Putamen (tissue), 1 donor: ENCODE data around the gene RDM1.
"Not testable (repeated sequence)": the region's sequence is repeated elsewhere in the genome, so short reads cannot be mapped to it uniquely, and the experiment has no call there.

Experiments used
- DNase-seq: peaks from one replicate; pipeline ENCODE4 v3.0.0-alpha.2; 2016; ENCODE audit warnings: low spot score

Gene RDM1

GRCh38 chr17:35898283-35899070 lies 32.1 kb downstream of the RDM1 start:
- DNase-seq, result no peak

DNA sequence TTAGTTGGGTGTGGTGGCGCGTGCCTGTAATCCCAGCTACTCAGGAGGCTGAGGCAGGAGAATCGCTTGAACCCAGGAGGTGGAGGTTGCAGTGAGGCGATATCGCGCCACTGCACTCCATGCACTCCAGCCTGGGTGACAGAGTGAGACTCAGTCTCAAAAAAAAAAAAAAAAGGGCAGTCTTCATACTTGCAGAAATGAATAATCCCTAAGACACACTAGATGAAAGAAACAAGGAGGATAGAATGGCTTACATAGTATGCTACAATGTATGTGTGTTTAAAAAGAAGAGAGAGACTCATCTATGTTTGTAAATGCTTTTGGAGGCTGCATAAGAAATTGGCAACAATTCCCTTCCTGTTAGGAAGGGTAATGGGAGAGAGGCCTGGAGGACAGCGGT lies 32.8 kb downstream of the RDM1 start:
- DNase-seq, result not testable (repeated sequence)

DNA sequence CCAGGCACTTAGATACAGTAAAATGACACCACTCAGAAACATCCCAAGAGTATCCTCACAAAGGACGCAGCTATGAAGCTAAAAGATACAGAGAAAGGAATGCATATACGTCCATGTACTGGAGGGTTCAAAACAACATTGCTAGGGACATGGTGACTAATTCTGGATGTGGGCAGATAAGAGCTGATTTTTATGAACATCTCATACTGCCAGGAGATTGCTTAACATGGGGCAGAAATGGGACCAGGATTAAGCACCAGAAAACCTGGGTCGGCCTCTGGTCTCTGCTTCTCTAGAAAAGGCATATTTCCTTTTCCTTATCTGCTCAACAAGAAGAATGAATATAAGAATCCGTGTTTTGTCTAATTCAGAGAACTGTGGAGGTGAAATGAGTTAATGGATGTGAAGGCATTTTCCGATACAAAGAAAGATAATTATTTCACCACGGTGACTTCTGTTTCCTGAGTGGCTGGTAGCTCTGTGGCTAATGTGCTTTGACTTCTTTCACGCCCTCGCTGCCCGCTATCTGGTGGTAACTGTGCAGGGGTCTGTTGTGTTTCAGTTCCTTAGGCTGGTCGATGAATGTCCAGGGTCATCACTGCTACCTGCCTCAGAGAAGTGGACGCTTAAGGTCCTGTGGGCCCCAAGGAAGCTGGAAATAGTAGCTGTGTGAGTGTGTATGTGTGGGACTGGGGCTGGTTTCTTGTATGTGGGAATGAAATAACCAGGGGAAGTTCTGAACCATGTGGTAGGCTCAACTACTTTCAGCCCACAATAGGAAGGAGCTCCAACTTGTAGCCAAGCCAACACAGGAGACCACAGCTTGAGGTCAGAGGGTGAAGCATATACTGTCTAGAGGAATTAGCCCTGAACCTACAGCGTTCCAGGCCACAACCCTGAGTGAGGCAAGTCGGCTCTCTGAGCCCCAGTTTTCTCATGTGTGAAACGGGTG lies 34.7 kb downstream of the RDM1 start:
- no peak for DNase-seq

DNA sequence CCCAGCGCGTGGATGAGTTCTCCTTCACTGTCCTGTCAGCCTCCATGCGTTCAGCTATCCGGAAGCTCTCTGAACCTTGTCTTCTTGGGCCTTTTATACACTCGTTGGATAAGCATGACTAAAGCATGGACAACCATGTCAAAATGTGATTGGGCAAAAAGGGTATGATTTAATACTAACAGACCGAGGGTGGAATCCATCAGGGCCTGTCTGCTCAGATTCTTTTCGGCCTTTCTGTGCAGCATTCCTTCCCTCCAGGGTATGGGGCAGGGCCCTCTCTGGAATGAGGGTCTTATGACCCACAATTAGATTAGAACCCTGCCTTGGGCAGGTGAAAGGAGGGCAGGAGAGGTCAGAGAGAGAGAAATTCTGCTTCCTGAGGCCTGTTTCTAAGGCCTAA lies 36.4 kb downstream of the RDM1 start:
- DNase-seq, result no peak

GRCh38 chr17:35893751-35894150 lies 36.8 kb downstream of the RDM1 start:
- DNase-seq, result no peak

GRCh38 chr17:35892091-35893035 lies 38.2 kb downstream of the RDM1 start:
- no peak for DNase-seq

DNA sequence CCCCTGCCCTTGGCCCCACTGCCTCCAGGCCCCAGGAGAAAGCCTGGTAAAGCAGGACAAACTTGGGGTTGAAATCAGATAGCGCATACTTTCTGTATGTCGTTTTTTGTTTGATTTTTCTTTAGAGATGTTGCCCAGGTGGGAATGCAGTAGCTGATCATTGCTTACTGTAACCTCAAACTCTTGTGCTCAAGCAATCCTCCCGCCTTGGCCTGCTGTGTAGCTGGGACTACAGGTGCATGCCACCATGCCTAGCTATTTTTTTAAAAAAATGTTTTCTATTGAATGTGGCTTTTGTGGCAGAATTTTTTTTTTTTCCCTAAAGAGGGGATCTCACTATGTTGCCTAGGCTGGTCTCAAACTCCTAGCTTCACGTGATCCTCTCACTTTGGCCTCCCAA lies 39.3 kb downstream of the RDM1 start:
- no peak for DNase-seq

DNA sequence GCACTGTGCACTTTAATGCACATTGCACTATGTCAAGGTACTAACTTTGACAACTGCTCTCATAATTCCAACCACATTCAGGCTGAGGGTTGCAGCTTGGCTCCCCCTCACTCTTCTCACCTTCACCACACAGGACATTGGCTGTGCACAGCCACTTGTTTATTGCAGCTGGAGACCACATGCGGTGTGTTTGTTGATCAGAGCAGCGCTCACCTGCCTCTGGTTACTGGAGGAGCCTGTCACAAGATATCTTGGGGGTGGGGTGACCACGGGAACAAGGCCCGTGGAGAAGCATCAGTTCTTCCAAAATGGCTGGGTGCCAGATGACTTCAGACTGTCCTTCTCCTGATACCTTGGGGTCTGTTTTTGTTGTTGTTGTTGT lies 39.8 kb downstream of the RDM1 start:
- DNase-seq, result no peak

DNA sequence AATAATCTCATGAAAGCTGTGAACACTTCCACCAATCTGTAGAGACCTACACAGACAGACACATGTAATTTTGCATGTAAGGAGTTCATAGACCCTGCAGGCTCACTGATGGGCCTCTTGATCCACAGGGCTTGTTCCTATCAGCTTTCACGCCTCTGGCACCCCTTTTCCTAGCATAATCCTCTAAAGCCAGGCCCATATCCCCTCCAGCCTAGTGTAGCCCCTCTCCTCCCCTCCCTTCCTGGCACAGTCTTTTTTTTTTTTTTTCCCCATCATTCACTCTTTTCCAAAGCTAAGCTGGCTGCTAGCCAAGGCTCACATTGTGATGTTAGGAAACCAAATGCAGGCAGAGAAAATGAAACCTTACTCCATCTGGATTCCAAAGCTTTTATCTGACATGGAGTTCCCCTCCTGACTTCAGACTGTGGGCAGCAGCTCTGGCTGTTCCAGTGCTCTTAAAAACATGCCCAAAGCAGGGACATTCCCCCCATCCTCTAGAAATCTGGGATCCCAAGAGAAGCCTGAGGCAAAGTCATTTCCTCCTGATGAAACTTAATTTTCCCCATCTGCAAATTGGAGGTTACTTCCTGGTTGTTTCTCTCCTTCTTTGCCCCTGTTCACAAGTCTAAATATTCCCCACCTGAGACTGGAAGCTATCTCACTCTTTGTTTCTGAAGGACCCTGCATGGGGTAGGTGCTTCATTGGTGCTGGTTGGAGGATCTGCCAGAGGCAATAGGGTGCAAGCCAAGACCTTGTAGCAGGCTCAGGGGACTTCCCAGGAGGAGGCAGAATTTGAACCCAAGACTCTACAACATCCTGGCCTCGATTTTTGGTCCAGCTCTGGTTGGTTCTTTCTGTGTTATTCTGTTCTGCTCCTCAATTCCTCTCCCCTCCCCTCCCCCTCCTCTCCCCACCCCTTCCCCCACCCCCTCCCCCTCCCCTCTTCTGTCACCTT lies 40.5 kb downstream of the RDM1 start:
- no peak for DNase-seq

DNA sequence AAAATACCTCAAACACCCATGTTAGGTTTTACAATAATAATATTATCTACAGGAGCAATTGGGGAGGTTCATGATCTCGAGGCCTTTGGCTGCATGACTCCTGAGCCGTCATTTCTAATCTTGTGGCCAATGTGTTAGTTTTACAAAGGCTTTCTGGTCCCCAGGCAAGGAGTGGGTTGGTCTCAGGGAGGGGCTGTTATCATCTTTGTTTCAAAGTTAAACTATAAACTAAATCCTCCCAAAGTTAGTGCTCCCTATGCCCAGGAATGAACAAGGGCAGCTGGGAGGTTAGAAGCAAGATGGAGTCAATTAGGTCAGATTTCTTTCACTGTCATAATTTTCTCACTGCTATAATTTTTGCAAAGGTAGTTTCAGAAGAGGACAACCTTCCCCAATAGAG lies 41.3 kb downstream of the RDM1 start:
- no peak for DNase-seq

DNA sequence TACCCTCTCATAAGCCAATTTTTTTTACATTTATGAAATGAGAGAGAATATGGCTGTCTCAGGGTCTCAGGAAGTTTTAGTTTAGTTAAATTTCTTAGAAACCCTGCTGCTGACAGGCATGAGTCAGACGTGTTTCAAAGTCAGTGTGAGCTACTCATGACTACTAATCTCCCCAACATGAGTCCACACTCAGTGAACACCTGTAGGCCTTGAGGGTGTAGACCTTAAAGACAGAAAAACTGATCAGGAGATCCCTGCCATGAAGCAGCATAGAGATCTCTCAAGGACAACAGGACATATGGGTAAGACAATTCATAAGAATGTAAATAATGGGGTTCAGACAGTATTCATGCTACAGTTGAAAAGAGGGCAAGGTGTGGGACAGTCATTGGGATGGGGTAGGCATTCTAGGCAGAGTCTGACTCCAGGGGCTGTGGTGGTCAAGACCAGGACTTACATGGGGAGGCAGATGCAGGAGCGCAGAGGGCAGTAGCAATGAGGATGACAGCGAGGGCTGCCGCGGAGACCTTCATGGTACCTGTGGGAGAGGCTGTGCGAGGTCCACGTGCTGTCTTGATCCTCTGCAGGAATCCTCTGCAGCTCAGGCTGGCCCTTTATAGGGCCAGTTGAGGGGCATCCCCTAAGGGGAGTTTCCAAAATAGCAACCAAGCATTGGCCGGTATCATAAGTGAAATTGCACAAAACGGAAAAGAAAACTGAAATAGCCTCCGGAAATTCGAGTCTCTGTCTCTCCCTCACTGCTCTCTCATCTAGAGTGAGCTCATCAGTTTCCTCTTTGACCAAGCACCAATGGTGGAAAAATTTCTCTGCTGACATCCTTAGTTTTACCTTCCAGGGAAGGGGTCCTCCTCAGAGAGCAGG lies 50.6 kb downstream of the RDM1 start, which contains the start of gene CCL5:
TSS of gene CCL5 (minus strand) at position 588 of the 882 bp plus-strand sequence.
- no peak for DNase-seq

- no peak for DNase-seq
Observed at GRCh38 chr17:35878361-35878760, 52.2 kb downstream of the RDM1 start.

DNA sequence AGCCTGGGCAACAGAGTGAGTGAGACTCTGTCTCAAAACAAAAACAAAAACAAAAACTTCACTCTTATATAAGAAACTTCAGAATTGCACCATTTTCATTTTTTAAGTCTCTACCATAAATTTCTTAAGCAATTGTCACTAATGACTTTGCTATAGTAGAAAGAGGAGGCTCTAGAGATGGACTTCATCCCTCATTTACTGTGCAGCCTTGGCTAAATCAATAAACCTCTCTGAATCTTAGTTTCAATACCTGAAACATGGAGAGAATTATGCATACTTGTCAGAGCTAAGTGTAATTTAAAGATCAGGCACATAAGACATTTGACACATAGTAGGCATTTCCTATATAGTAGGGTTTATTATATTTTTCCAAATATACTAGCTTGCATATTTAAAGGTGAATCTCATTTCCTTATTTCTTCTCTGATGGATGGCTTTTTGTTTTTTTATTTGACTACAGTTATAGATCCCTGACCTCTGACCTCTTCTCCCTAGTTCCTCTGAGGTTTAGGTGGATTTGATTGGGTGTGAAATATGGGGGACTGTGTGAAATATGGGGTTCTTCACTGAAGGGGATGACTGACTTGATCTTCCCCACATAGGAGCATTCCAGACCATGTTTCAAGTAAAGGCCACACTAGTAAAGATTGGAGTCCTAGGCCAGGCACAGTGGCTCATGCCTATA lies 53.1 kb downstream of the RDM1 start:
- no peak for DNase-seq

DNA sequence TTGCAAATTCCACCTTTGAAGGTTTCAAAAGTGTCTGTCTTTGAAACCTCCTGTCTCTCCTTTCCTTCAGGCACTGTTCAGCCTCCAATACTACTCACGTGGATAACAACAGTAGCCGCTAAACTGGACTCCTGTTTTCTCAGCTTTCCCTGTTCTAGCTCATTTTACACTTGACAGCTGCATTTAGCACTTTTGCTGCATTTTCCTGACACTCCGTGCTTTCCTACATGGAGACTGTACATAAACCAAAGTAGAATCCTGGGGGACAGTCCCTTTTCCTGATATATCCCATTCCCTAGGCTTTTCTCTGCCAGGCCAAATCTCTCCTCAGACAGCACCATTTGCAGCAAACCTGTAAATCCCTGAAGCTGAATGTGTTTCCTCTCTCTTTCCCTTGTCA lies 54.0 kb downstream of the RDM1 start:
- no peak for DNase-seq

GRCh38 chr17:35875800-35876139 lies 54.8 kb downstream of the RDM1 start:
- DNase-seq, result no peak

DNA sequence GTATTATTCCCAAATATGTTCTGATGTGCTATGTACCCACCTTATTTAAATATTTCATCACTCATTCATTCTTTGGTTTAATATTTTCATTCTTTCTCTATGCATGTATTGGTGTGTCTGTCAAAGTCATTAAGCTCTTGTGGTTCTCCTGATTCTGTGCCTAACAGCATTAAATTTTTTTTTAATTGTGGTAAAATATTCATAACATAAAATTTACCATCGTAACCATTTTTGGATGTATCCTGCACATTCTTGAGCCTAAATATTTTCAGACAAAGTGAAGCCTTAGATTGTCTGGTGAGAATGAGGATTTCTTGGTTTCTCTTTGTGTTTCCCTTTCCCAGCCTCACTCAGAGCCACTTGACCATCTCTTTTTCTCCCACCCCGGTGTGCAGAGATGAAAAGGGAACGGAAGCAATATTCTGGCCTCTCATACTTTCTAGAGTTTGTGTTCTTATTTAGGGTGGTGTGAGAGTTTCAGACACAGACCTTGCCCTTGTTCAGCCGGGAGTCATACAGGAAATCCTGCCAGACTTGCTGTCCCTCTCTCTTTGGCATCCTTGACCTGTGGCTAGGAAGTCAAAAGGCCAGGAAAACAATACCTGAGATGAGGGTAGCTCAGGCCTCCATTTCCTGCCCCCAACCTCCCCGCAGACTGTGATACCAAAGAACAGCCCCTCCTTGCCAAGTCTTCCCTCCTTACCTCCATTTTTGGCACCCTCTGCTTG lies 55.3 kb downstream of the RDM1 start:
- no peak for DNase-seq

DNA sequence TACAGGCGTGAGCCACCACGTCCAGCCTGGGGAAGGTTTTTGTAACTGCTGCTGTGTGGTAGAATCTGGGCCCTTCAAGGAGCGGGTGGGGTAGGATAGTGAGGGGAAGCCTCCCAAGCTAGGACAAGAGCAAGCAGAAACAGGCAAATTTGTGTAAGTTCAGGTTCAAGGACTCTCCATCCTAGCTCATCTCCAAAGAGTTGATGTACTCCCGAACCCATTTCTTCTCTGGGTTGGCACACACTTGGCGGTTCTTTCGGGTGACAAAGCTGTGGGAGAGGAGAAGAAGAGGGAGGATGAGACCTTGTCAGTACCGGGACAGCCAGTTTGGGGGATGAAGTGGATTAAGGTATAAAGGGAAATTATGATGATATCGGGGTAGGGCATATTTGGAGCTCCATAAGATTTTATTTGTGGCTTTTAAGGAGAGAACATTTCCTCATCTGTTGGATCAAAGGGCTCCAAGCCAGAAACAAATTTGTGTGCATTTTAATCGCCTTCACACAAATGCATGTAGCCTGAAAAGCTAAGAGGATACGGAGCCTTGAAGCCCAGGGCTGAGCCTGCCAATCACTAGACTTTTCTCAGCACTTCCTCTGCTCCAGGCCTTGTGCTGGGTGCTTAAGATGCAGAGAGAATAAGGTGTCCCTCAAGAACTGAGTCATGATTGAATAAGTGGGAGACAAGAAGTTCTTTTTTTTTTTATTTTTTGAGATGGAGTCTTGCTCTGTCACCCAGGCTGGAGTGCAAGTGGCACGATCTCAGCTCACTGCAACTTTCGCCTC lies 58.2 kb downstream of the RDM1 start:
- no peak for DNase-seq
